Activated naive CD4-positive, alpha-beta T cell treated with anti-CD3 and anti-CD28 coated beads for 36 hours (primary cell): ENCODE results near the gene HMGN3. TPM values are rescaled to one million over a fixed set of nuclear protein-coding genes. Genes with fewer than 3 reads are reported as not detected.

Experiments used
- CTCF ChIA-PET: fragments of 350-600 bp; sonication (Branson Sonifier 250); formaldehyde crosslinking; loops from one replicate; lab custom pipeline; 2021; ENCODE audit warnings: antibody characterized with exemption; lab: Charles Lee
- DNase-seq: peaks from one replicate; pipeline ENCODE4 v3.0.0-alpha.2; 2020
- H3K27ac Mint-ChIP-seq: one replicate; pipeline ENCODE4 v1.8.0; 2021; ENCODE audit warnings: mild to moderate bottlenecking, mixed read lengths
- H3K27me3 Mint-ChIP-seq: one replicate; pipeline ENCODE4 v1.8.0; 2021; ENCODE audit warnings: low read depth, mixed read lengths
- H3K36me3 Mint-ChIP-seq: one replicate; pipeline ENCODE4 v1.8.0; 2021; ENCODE audit warnings: low read depth, mixed read lengths
- H3K4me1 Mint-ChIP-seq: one replicate; pipeline ENCODE4 v1.8.0; 2021; ENCODE audit warnings: low read depth, mixed read lengths
- H3K4me3 Mint-ChIP-seq: one replicate; pipeline ENCODE4 v1.8.0; 2021; ENCODE audit warnings: mild to moderate bottlenecking, moderate library complexity, mixed read lengths
- H3K9me3 Mint-ChIP-seq: one replicate; pipeline ENCODE4 v1.8.0; 2021; ENCODE audit warnings: mixed read lengths
- intact Hi-C: fragments of 100-400 bp; cut with micrococcal nuclease; formaldehyde crosslinking; loops from one replicate; pipeline ENCODE4 v1.15.1; 2023
- total RNA-seq, 2 experiments: library from RNA; stranded (reverse); gene quantifications; one replicate each; pipeline ENCODE4 v1.2.3, GENCODE V29; 2021

Gene HMGN3
- total RNA-seq, 2 experiments from 2014 or later: 35.3 to 35.8 TPM

DNA sequence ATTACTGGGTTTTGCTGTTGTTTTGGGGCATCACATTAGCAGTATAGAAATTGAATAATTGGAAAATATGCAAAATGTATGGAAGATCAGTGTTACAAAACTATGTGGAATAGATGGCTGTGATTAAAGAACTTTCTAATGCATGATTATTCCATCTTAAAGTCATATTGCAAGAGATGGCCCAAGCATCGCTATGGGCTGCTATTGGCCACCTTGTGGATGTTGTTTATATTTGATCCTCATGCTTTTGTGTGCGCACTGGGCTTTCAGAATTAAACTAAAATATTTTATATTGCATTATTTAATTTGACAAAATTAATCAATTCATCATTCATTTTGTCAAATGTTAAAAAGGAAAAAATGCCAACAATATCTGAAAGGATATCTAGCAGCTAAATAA lies 16.1 kb upstream of the HMGN3 start:
- peaks cover 2% of the 10 kb centered on the region for H3K36me3 Mint-ChIP-seq
- no peak for DNase-seq
- H3K27ac Mint-ChIP-seq: no peak overlapping the region
- CTCF ChIA-PET: interaction anchor here (0.7 kb wide), 1 partner anchor 551 kb away, joined by 4 read pairs; no protein-coding TSS in a partner anchor
- peaks cover 3% of the 10 kb centered on the region for H3K27me3 Mint-ChIP-seq
- H3K4me1 Mint-ChIP-seq: no peaks in the 10 kb centered on the region
- H3K4me3 Mint-ChIP-seq: no peak overlapping the region
- peaks cover 6% of the 10 kb centered on the region for H3K9me3 Mint-ChIP-seq
- intact Hi-C loops: no loop called here

DNA sequence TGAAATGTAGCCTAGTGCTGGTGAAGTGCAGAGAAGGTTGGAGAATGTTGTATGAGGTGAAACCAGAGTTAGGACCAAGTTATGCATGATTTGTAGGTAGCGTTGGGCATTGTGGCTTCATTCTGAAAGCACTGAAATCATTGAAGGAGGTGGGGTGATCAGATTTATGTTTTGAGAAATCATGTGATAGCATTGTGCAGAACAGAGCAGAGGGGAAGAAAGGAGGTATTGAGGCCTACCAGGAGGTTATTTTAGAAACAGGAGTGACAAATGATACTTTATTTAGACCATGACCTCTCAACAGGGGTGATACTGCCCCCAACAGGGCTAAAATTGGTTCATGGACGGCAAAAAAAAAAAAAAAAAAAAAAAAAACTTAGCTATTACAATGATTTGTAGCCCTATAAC lies 15.6 kb upstream of the HMGN3 start:
- Mint-ChIP-seq H3K9me3 (peaks cover 4% of the 10 kb centered on the region), H3K4me3 (no peak overlapping the region), H3K36me3 (peaks cover 2% of the 10 kb centered on the region), H3K27ac (no peak overlapping the region), H3K27me3 (peaks cover 4% of the 10 kb centered on the region), H3K4me1 (no peaks in the 10 kb centered on the region)
- intact Hi-C loops: no loop called here
- DNase-seq: peak; percentile 15
- CTCF ChIA-PET: interaction anchor here (0.7 kb wide), 1 partner anchor 551 kb away, joined by 4 read pairs; no protein-coding TSS in a partner anchor

DNA sequence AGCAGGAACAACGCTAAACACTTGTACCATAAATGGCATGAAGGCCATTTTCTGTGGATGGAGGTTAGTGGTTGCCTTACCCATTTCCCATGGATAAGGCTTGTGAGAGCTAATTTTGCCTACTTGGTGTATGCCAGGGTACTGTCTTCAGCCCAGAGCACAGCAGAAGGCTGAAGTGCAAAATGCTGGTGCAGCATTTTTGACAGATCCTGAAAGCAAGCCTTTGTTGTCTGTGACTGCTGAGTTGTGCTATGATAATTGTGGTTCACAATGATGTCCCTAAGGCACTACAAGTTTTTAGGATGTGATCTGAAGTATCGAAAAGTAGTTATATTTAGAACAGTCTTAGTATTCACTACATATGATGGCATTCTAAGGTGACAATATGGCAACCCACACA lies 14.7 kb upstream of the HMGN3 start:
- Mint-ChIP-seq H3K4me1 (no peaks in the 10 kb centered on the region), H3K27me3 (peaks cover 4% of the 10 kb centered on the region), H3K9me3 (no peaks in the 10 kb centered on the region), H3K4me3 (no peak overlapping the region), H3K36me3 (no peaks in the 10 kb centered on the region), H3K27ac (no peak overlapping the region)
- CTCF ChIA-PET: no interaction called here
- DNase-seq: no peak
- intact Hi-C loops: loop anchor here (10.0 kb wide), 1 partner anchor 1784 kb away; the partner anchor contains the start of gene HTR1B

DNA sequence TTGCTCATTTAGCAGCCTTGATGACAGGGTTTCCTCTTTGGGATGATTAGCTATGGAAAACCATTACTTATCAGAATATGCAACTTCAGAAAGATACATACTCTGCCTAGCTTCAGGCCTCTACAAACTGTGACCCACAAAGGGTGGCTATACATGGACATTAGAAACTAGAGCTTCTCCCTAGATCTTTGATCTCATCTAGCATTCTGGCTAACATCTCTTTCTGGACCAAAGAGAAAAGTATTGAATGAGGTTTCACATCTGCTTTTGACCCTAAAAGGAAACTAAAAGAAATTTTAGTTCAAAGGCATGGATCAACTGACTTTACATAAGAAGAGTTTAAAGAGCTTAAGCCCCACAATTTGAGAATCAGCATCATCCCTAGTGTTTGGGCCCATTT lies 12.4 kb upstream of the HMGN3 start:
- DNase-seq: no peak
- peaks cover 11% of the 10 kb centered on the region for H3K27me3 Mint-ChIP-seq
- H3K4me1 Mint-ChIP-seq: no peaks in the 10 kb centered on the region
- no peak overlapping the region for H3K4me3 Mint-ChIP-seq
- intact Hi-C loops: loop anchor here (10.0 kb wide), 1 partner anchor 1782 kb away; the partner anchor contains the start of gene HTR1B
- no peaks in the 10 kb centered on the region for H3K36me3 Mint-ChIP-seq
- H3K9me3 Mint-ChIP-seq: no peaks in the 10 kb centered on the region
- H3K27ac Mint-ChIP-seq: no peak overlapping the region
- CTCF ChIA-PET: no interaction called here

DNA sequence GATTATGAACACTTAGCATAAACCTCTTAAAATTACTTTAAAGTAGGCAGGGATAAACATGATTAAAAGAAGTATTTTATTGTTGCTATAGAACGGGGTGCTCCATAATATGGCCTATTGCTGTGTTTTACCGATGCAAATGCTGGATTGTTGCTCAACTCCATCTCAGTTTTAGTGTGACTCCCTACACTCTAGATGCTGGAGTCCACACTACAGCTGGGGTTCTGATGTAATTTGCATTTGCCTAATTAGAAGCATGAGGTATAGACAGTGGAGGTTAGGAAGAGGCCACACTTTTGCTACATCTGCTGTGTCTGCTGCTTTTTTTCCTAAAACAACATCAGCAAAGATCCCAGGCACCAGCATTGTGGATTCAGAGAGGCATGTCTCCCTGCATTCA lies 6.7 kb upstream of the HMGN3 start:
- Mint-ChIP-seq H3K9me3 (no peaks in the 10 kb centered on the region), H3K4me1 (no peaks in the 10 kb centered on the region), H3K4me3 (no peak overlapping the region), H3K27ac (no peak overlapping the region), H3K36me3 (no peaks in the 10 kb centered on the region), H3K27me3 (peaks cover 11% of the 10 kb centered on the region)
- DNase-seq: no peak
- CTCF ChIA-PET: interaction anchor here (1.0 kb wide), 1 partner anchor 150 kb away, joined by 3 read pairs; no protein-coding TSS in a partner anchor
- intact Hi-C loops: loop anchor here (10.0 kb wide), 1 partner anchor 1776 kb away; the partner anchor contains the start of gene HTR1B

DNA sequence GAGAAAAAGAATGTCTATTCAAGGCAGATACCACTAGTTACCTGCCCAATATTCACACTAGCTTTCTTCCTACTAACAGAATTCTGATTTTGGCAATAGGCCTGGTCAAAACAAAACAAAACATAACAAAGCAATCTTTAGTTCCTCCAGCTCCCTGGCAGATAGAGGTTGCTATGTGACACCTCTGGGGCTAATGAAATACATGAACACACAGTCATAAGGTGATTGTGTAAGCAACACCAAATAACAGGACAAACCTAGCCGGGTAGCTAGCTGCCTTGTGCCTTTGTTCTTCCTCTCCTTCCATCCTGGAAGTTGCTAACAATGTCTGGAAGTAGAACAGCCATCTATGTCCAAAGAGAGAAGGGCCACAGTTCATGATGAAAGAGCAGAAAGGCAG lies 6.0 kb upstream of the HMGN3 start:
- intact Hi-C loops: loop anchor here (10.0 kb wide), 1 partner anchor 1776 kb away; the partner anchor contains the start of gene HTR1B
- H3K9me3 Mint-ChIP-seq: no peaks in the 10 kb centered on the region
- no peak for DNase-seq
- H3K36me3 Mint-ChIP-seq: no peaks in the 10 kb centered on the region
- H3K4me3 Mint-ChIP-seq: no peak overlapping the region
- H3K4me1 Mint-ChIP-seq: no peaks in the 10 kb centered on the region
- CTCF ChIA-PET: interaction anchor here (1.0 kb wide), 1 partner anchor 149 kb away, joined by 3 read pairs; no protein-coding TSS in a partner anchor
- no peak overlapping the region for H3K27ac Mint-ChIP-seq
- H3K27me3 Mint-ChIP-seq: peaks cover 11% of the 10 kb centered on the region

DNA sequence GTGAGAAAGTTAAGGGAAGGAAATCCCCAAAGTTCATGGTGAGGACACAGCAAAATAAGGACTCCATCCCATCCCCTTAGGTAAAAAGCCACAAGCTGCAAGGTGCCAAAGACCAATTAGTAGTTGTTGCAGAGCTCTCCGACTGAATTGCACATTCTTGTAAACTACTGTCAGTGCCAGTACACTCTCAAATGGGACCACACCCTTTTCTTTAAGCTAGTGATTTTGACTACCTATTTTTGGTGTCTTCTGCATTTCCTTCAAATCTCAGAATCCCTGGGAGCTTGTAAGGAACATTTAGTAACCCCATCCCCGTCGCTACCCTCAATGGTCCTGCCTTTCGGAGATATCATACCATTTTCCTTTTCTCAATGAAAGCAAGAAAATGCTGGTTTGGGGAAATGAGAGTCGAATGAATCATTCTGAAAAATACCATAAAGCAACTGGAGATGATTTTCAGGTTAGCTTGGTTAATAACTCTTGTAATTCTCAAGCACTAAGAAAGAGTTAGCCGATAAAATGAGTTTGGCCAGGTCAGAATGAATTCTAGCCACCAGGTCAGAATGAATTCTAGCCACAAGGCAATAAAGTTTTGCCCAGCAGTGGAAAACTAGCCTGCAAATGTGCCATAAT lies 5.2 kb upstream of the HMGN3 start:
- Mint-ChIP-seq H3K4me3 (no peak overlapping the region), H3K9me3 (no peaks in the 10 kb centered on the region), H3K27ac (no peak overlapping the region), H3K36me3 (no peaks in the 10 kb centered on the region), H3K27me3 (peaks cover 7% of the 10 kb centered on the region), H3K4me1 (no peaks in the 10 kb centered on the region)
- CTCF ChIA-PET: no interaction called here
- no peak for DNase-seq
- intact Hi-C loops: loop anchor here (10.0 kb wide), 1 partner anchor 1775 kb away; the partner anchor contains the start of gene HTR1B

DNA sequence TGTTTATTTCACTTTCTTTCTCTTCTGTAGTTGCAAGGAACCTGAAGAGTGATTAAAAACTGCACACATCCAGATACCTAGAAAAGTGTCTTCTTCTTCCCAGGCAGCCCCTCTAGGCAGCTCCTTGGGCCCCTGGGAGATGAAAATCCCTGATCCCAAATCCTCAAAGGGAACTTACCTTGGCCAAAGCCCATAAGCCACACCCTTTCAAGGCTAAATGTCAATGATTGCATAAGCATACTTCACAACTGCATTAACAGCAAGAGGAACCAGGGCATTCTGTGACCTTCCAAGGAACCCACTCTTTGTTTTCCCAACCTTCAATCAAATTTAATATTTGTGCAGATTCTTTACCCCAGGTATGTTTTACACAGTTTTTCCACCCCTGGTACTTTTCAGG lies 4.4 kb upstream of the HMGN3 start:
- DNase-seq: no peak
- H3K9me3 Mint-ChIP-seq: no peaks in the 10 kb centered on the region
- intact Hi-C loops: no loop called here
- peaks cover 6% of the 10 kb centered on the region for H3K27me3 Mint-ChIP-seq
- CTCF ChIA-PET: no interaction called here
- H3K27ac Mint-ChIP-seq: no peak overlapping the region
- no peaks in the 10 kb centered on the region for H3K4me1 Mint-ChIP-seq
- H3K4me3 Mint-ChIP-seq: no peak overlapping the region
- H3K36me3 Mint-ChIP-seq: peaks cover 3% of the 10 kb centered on the region

DNA sequence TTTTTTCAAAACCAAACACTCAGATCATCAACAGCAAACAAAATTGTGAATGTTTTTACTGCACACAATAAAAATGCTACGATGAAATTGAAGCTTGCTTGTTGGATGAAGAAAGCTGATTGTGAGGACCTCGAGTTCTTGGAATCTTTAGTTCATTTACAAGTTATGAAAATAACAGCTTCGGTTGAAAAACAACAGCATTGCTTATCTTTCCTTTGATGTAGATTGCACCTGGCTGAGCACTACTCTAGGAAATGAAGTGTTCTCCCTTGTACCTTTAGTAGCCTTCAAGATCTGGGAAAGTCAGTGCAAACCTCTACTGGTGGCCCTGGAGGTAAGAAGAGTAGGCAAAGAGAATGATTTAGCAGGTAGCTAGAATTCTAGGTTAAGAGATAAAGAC lies 2.2 kb upstream of the HMGN3 start:
- Mint-ChIP-seq H3K27me3 (no peaks in the 10 kb centered on the region), H3K27ac (no peak overlapping the region), H3K36me3 (peaks cover 3% of the 10 kb centered on the region), H3K9me3 (no peaks in the 10 kb centered on the region), H3K4me3 (no peak overlapping the region), H3K4me1 (peaks cover 9% of the 10 kb centered on the region)
- no peak for DNase-seq
- CTCF ChIA-PET: interaction anchor here (0.6 to 0.7 kb wide), 2 partner anchors 28 to 175 kb away, joined by 3 read pairs; no protein-coding TSS in a partner anchor
- intact Hi-C loops: no loop called here

DNA sequence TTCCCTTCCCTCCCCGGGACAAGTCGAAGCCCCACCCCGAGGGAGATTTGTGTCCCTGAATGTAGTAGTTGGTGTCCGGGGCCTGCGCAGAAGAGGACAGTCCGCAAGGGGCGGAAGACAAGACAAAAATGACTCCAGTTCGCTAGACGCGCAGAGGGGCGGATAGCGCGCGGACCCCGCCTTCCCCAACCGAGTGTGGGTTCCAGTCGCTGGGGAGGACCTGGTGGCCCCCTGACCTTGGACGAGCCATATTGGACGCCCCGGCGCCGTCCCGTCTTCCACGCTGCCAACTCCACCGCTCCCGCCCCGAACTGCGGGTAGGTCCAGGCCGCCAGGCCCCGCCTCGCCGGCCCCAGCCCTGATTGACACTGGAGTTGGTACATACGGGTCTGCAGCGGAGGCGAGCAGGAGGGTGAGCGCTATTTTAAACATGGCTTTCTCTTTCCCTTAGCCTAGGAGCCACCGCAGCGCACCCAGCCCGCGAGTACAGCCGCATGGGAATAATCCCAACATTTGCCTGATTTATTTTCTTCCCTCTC lies 802 bp downstream of the HMGN3 start:
- CTCF ChIA-PET: no interaction called here
- intact Hi-C loops: loop anchor here (1.0 to 5.0 kb wide), 6 partner anchors 155 to 769 kb away; partner anchors contain the start of genes IRAK1BP1, LCA5, PHIP and TTK

DNA sequence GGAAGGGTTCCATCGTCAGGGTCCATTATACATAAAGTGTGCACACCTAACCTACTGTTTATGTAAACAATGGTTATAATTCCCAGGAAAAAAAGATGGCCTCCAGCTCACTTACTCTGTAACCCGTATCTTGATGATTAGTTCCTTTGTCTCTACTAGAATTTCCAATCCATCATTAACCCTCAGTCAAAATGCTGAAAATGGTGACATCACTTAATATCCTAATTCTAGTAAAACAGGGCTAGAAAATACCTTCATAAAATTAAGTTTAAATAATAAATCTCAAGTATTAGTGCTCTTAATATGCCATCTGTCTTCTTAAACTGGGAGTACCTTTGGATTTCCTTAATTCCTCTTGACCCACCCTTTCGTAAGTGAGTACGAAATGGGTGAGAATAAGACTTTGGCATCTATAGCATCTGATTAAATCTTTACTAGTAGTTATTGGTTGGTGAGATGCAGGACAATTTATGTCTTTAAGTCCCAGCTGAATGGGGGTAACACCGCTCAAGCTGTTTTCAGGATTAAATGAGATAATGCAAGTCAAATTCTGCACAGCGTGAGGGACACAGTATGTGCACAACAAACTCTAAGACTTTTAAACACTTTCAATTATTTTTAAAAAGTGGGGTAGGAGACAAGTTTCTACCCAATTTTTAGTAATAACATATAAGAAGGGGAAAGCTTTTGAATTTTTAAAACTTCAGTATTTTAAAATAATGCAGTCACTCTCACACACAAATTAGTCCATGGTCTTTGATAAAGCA lies 1.6 kb downstream of the HMGN3 start:
- H3K4me1 Mint-ChIP-seq: peaks cover 14% of the 10 kb centered on the region
- intact Hi-C loops: loop anchor here (1.0 to 5.0 kb wide), 3 partner anchors 304 to 769 kb away; partner anchors contain the start of genes LCA5 and TTK
- CTCF ChIA-PET: interaction anchor here (1.0 kb wide), 1 partner anchor 14 kb away, joined by 3 read pairs; no protein-coding TSS in a partner anchor
- H3K9me3 Mint-ChIP-seq: no peaks in the 10 kb centered on the region
- H3K27ac Mint-ChIP-seq: no peak overlapping the region
- H3K4me3 Mint-ChIP-seq: peak overlapping the region; percentile 95
- DNase-seq: no peak
- H3K36me3 Mint-ChIP-seq: peaks cover 5% of the 10 kb centered on the region
- H3K27me3 Mint-ChIP-seq: no peaks in the 10 kb centered on the region

More for the DNA sequence above, 802 bp downstream of the HMGN3 start:
- Mint-ChIP-seq H3K9me3 (no peaks in the 10 kb centered on the region), H3K36me3 (peaks cover 4% of the 10 kb centered on the region), H3K27ac (peak overlapping the region; percentile 78), H3K27me3 (no peaks in the 10 kb centered on the region), H3K4me3 (peak overlapping the region; percentile 95), H3K4me1 (peaks cover 14% of the 10 kb centered on the region)
- peak; percentile 73 for DNase-seq

DNA sequence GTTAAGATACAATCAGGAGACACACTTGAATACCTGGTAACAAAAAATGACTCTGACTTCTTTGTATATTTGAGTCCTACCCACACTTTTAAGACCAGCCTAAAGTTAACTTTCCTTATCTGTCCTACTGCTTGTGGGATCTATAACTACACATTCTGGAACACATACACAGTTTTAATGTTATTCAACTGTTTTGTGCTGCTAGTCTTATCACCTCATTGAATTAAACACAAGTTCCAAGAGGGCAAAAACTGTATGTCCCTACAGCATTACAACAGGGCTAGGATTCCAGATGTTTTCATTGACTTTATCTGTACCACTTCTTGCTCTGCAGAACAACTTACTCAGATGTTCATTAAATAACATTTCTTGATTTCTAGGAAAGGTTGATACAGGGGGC lies 2.8 kb downstream of the HMGN3 start:
- CTCF ChIA-PET: no interaction called here
- no peak overlapping the region for H3K27ac Mint-ChIP-seq
- peaks cover 14% of the 10 kb centered on the region for H3K4me1 Mint-ChIP-seq
- DNase-seq: no peak
- no peaks in the 10 kb centered on the region for H3K27me3 Mint-ChIP-seq
- intact Hi-C loops: loop anchor here (5.0 kb wide), 2 partner anchors 441 to 771 kb away; partner anchors contain the start of gene TTK
- no peak overlapping the region for H3K4me3 Mint-ChIP-seq
- H3K9me3 Mint-ChIP-seq: no peaks in the 10 kb centered on the region
- peaks cover 5% of the 10 kb centered on the region for H3K36me3 Mint-ChIP-seq
